ENCODE measurements around the gene DPEP3. TPM values are rescaled to one million over a fixed set of nuclear protein-coding genes. Genes with fewer than 3 reads are reported as not detected.
"Not testable (repeated sequence)": the region's sequence is repeated elsewhere in the genome, so short reads cannot be mapped to it uniquely, and the experiment has no call there.

Gene DPEP3
- total RNA-seq, 2 donors from 2014 or later, result not detected

DNA sequence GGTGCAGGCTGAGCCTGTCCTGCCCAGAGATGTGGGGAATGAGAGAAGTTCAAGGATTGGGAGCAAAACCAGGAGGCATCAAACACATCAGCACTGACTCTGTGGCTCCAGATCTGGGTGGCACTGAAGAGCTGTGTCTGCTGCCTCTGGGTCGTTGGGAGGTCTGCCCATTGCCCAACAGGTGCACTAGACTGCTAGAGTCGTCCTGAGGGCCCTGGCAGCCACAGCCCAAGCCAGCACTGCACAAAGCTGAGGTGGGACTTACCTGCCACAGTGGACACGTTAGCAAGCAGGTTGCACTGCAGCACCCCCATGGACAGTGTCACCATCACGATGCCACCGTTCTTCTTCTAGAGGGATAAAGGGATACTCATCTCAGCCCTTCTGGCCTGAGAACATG, 3.3 kb downstream of the DPEP3 start:
- WGBS, 2 donors, result 51 to 55% methylated on average over 5 of the region's 5 CpGs
- no peak for ATAC-seq
- TF ChIP-seq, protein P1, sequence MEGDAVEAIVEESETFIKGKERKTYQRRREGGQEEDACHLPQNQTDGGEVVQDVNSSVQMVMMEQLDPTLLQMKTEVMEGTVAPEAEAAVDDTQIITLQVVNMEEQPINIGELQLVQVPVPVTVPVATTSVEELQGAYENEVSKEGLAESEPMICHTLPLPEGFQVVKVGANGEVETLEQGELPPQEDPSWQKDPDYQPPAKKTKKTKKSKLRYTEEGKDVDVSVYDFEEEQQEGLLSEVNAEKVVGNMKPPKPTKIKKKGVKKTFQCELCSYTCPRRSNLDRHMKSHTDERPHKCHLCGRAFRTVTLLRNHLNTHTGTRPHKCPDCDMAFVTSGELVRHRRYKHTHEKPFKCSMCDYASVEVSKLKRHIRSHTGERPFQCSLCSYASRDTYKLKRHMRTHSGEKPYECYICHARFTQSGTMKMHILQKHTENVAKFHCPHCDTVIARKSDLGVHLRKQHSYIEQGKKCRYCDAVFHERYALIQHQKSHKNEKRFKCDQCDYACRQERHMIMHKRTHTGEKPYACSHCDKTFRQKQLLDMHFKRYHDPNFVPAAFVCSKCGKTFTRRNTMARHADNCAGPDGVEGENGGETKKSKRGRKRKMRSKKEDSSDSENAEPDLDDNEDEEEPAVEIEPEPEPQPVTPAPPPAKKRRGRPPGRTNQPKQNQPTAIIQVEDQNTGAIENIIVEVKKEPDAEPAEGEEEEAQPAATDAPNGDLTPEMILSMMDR (IDR thresholded peaks at IDR 0.05), result no peak
- TF ChIP-seq POLR2A (IDR thresholded peaks at IDR 0.05), result no peak
- H3K9me3 ChIP-seq, result no peaks in the 10 kb centered on the region
- H3K27me3 ChIP-seq, result no peaks in the 10 kb centered on the region
- H3K27ac ChIP-seq, result no peak overlapping the region
- intact Hi-C loops (cut with DNase I), result no loop called here
- no peaks in the 10 kb centered on the region for H3K36me3 ChIP-seq (replicated peaks in 1 of 2; ENCODE audit: insufficient read depth in 1 of 2, low read depth in 2 of 2)
- DNase-seq, result no peak
- H3K4me1 ChIP-seq, result no peaks in the 10 kb centered on the region
- no peak overlapping the region for H3K4me3 ChIP-seq

DNA sequence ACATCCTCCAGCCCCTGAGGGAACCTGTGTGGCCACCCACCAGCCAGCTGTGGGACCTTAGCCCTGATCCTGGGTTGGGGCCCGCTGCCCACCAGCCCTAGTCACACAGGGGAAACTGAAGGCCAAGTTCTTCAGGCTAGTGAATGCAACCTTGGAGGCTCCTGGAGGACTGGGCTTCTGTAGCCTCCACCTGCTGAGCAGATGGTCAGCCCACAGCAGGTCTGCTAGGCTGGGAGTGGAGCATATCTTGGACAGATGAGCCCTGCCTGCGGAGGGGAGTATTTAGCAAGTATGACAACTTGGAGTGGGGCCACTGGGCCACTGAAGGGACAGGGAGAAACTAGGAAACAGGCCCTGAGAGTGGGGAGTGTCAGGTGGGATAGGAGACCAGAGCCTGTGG, 4.1 kb downstream of the DPEP3 start:
- Histone ChIP-seq H3K4me1 (no peaks in the 10 kb centered on the region), H3K4me3 (no peak overlapping the region), H3K27me3 (no peaks in the 10 kb centered on the region), H3K9me3 (no peaks in the 10 kb centered on the region), H3K27ac (no peak overlapping the region), H3K36me3 (replicated peaks in 1 of 2; ENCODE audit: insufficient read depth in 1 of 2, low read depth in 2 of 2) (no peaks in the 10 kb centered on the region)
- WGBS, 2 donors, result 87 to 100% methylated on average over 2 of the region's 2 CpGs
- intact Hi-C loops (cut with DNase I), result no loop called here
- DNase-seq (no peak), ATAC-seq (no peak)
- TF ChIP-seq, protein P1 (IDR thresholded peaks at IDR 0.05), result no peak
- TF ChIP-seq POLR2A (IDR thresholded peaks at IDR 0.05), result no peak

DNA sequence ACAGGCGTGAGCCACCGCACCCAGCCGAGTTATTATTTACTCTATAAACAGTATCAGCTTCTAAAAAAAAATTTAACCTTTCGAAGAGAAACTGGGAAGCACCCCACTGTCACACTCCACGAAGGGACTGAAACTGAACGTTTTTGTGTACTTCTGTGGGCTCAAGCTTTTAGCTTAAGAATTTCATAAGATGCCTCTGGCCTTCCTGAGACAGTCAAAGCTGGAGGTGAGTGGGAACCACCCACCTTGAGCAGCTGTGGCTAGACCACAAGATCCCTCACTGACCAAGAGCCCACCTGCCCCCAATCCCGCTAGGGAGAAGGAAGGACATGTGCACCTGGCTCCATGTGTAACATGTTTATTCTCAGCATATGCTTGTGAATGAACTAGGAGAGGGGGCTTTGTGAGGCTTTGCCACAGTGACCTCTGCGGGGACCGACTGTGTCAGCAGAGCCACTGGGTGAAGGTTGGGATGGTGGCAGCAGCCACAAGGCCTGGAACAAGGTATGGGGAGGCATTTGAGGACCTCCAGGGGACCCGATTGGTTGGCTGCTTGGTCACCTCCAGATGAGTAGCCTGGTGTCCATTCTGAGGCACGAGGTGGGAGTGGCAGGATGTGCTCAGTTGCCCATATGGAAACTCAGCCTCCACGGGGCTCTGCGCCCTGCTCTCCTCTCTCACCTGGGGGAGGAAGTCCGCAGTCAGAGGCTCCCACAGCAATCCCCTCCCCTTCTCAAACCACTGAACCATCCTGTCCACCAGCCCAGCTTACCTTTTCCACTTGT, 4.8 kb downstream of the DPEP3 start:
- Histone ChIP-seq H3K4me1 (no peaks in the 10 kb centered on the region), H3K4me3 (no peak overlapping the region), H3K27me3 (no peaks in the 10 kb centered on the region), H3K36me3 (replicated peaks in 1 of 2; ENCODE audit: insufficient read depth in 1 of 2, low read depth in 2 of 2) (no peaks in the 10 kb centered on the region), H3K9me3 (no peaks in the 10 kb centered on the region), H3K27ac (no peak overlapping the region)
- 54 to 61% methylated on average over 8 to 14 of the region's 14 CpGs for WGBS, 2 donors
- ATAC-seq, result no peak
- no peak for DNase-seq
- TF ChIP-seq, protein P1 (IDR thresholded peaks at IDR 0.05), result no peak
- TF ChIP-seq POLR2A (IDR thresholded peaks at IDR 0.05), result no peak
- intact Hi-C loops (cut with DNase I), result no loop called here

DNA sequence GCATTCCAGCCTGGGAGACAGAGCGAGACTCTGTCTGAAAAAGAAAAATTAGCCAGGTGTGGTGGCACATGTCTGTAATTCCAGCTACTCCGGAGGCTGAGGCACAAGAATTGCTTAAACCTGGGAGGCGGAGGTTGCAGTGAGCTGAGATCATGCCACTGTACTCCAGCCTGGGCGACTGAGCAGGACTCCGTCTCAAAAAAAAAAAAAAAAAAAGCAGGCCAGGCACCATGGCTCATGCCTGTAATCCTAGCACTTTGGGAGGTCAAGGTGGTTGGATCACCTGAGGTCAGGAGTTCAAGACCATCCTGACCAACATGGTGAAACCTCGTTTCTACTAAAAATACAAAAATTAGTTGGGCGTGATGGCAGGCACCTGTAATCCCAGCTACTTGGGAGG, 8.0 kb downstream of the DPEP3 start:
- H3K27me3 ChIP-seq; H3K4me3 ChIP-seq; ATAC-seq; H3K27ac ChIP-seq; H3K36me3 ChIP-seq (replicated peaks in 1 of 2; ENCODE audit: insufficient read depth in 1 of 2, low read depth in 2 of 2); H3K9me3 ChIP-seq; DNase-seq; H3K4me1 ChIP-seq; intact Hi-C loops (cut with DNase I): not testable (repeated sequence)
- WGBS, 2 donors, result 85 to 88% methylated on average over 6 to 7 of the region's 7 CpGs

DNA sequence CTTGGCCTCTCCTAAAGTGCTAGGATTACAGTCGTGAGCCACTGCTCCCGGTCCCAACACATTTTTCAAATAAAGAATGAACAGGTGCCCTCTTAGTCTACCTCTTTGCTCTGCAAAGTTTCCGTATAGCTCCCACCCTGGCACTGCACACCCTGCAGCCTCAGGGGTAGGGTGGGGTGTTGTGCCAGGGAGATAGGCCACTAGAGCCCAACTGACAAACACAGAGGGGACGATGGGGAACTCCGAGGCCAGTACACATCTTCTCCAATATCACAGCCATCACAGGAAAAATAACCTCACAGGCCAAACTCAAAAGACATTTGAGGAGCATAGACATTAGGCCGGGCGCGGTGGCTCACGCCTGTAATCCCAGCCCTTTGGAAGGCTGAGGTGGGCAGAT, 9.2 kb downstream of the DPEP3 start:
- Histone ChIP-seq H3K4me3 (no peak overlapping the region), H3K4me1 (peaks cover 17% of the 10 kb centered on the region), H3K36me3 (replicated peaks in 1 of 2; ENCODE audit: insufficient read depth in 1 of 2, low read depth in 2 of 2) (no peaks in the 10 kb centered on the region), H3K9me3 (no peaks in the 10 kb centered on the region), H3K27me3 (no peaks in the 10 kb centered on the region), H3K27ac (no peak overlapping the region)
- intact Hi-C loops (cut with DNase I), result no loop called here
- TF ChIP-seq, protein P1 (IDR thresholded peaks at IDR 0.05), result no peak
- no peak for TF ChIP-seq POLR2A (IDR thresholded peaks at IDR 0.05)
- no peak for DNase-seq
- WGBS, 2 donors, result 91 to 94% methylated on average over 8 to 9 of the region's 9 CpGs
- no peak for ATAC-seq

Measured in body of pancreas (tissue), 4 donors.